Inflammatory macrophage (primary cell): ENCODE data around the gene UBA5.
A peak's percentile ranks its signal among the peaks of the same experiment; 100 is the strongest.

Source experiments
- DNase-seq, 2 donors: peaks; one replicate each; pipeline ENCODE4 v3.0.0-alpha.2; 2020 to 2022

The UBA5 gene

DNA sequence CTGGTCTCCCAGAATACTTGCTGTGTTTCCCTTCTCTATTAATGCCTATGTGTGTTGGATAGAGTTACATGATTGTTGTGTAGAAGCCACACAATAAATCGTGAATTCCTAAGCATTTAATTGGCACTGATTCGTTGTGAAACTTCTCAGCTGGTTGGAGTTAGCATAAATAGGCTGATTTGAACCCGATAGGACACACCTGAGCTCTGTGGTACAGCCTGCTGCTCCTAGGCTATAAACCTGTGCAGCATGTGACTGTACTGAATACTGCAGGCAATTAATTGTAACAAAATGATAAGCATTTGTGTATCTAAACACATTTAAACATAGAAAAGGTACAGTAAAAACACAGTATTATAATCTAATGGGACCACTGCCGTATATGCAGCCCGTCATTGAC, 5.4 kb upstream of the UBA5 start:
- no peak for DNase-seq

- no peak for DNase-seq
Observed at GRCh38 chr3:132655471-132655870, 4.7 kb upstream of the UBA5 start.

- no peak for DNase-seq
Observed at GRCh38 chr3:132657869-132658747, 2.0 kb upstream of the UBA5 start.

- no peak for DNase-seq
Observed at GRCh38 chr3:132659000-132659364, 1.1 kb upstream of the UBA5 start.

GRCh38 chr3:132659365-132660051, 621 bp upstream of the UBA5 start, which contains the start of gene ACAD11:
TSS of gene ACAD11 (minus strand) at chr3:132659809. CDS start at chr3:132659751, 58 bp downstream.
- peak; percentile 61 to 63 for DNase-seq

DNA sequence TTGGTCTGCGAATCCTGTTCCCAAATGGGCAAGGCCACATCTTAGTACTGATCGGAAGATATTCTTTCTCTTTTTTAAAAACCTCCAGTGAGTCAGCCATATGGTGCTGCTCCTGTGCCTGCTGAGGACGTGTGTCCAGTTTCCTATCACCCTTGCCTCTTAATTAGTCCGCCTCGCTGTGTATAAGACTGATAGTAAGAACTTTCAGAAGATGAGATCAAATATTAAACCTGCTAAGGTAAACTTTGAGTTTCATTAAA, 612 bp downstream of the UBA5 start:
- DNase-seq: no peak

DNA sequence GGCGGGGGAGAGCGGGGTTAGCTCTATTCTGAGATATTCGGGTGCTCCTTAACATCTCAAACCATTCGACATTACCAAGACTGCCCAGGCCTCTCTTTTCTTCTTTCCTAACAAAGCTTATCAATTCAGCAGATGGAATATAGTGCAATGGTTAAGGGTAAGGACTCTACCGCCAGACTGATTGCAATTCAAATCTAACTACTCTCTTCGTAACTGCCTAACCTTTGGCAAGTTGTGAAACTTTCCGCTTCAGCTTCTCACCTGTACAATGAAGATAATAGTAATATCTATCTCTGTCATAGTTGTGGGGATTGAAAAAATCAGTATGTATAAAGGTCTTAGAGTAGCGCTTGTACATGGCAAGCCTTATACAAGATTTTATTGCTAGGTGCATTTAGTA, 972 bp downstream of the UBA5 start:
- DNase-seq: no peak

- DNase-seq: no peak
Observed at GRCh38 chr3:132662212-132662611, 2.1 kb downstream of the UBA5 start.

GRCh38 chr3:132665230-132665745, 5.2 kb downstream of the UBA5 start:
- DNase-seq: no peak

DNA sequence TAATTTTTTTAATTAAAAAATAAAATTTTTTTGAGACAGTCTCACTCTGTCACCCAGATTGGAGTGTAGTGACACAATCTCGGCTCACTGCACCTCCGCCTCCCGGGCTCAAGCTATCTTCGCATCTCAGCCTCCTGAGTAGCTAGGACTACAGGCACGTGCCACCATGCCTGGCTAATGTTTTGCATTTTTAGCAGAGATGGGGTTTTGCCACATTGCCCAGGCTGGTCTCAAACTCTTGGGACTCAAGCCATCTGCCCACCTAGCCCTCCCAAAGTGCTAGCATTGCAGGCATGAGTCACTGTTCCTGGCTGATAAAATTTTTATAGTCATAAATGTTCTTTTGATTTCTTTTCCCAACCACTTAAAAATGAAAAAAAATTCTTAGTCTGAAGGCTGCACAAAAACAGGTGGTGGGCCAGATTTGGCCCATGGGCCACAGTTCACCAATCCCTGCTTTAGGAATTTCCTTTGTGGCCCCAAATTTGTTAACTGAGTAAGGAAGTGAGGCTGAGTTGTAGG, 9.2 kb downstream of the UBA5 start:
- DNase-seq: no peak

GRCh38 chr3:132675408-132675807, 15.3 kb downstream of the UBA5 start:
- no peak for DNase-seq

DNA sequence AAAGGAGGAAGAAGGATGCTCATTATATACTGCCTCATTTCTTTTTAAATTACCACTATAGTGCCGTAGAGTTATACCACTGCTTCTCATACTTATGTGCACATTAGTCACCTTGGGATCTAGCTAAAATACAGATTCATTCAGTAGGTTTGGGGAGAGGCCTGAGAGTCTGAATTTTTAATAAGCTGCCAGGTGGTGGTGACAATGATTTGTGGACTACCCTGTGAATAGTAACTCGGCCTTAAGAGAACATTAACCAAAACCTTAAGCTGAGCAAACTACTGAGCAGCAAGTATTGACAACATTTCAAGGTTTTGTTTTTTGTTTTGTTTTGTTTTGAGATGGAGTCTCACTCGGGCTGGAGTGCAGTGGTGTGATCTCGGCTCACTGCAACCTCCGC, 19.8 kb downstream of the UBA5 start:
- DNase-seq: no peak

GRCh38 chr3:132681421-132681820, 21.3 kb downstream of the UBA5 start:
- DNase-seq: no peak

- no peak for DNase-seq
Observed at GRCh38 chr3:132682201-132682600, 22.1 kb downstream of the UBA5 start.

- no peak for DNase-seq
Observed at GRCh38 chr3:132690040-132690439, 29.9 kb downstream of the UBA5 start.

GRCh38 chr3:132694991-132695390, 34.9 kb downstream of the UBA5 start:
- no peak for DNase-seq

DNA sequence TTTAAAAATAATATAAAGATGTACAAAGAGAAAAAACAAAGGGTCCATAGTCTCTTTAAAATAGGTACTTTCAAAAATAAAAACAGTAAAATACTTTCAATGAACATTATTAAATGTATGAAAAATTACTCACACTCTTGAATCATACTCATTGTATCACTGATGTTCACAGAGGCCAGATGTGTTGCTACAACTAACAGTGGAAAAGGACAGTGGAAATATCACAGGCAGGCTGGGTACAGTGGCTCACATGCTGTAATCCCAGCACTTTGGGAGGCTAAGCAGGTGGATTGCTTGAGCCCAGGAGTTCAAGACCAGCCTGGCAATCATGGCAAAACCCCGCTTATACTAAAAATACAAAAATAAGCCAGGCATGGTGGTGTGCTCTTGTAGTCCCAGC, 35.3 kb downstream of the UBA5 start:
- DNase-seq: no peak

DNA sequence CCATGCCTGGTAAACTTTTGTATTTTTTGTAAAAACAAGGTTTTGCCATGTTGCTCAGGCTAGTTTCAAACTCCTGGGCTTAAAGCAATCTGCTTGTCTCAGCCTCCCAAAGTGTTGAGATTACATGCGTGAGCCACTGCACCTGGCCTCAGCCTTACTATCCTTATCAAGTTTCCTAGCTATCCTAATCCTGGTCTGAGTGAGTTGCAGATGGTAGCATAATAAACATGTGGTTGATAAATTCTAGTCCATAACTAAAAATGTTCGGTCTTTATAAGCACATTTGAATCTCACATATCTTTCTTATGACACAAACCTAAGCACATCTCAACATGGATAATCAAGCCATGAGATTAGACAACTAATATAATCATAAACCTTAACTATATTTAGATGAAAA, 43.6 kb downstream of the UBA5 start:
- DNase-seq: no peak

GRCh38 chr3:132709761-132710160, 49.6 kb downstream of the UBA5 start:
- DNase-seq: no peak

- DNase-seq: no peak
Observed at GRCh38 chr3:132710311-132710710, 50.2 kb downstream of the UBA5 start.

- no peak for DNase-seq
Observed at GRCh38 chr3:132713977-132714727, 54.0 kb downstream of the UBA5 start.

- DNase-seq: no peak
Observed at GRCh38 chr3:132716372-132716771, 56.2 kb downstream of the UBA5 start.

DNA sequence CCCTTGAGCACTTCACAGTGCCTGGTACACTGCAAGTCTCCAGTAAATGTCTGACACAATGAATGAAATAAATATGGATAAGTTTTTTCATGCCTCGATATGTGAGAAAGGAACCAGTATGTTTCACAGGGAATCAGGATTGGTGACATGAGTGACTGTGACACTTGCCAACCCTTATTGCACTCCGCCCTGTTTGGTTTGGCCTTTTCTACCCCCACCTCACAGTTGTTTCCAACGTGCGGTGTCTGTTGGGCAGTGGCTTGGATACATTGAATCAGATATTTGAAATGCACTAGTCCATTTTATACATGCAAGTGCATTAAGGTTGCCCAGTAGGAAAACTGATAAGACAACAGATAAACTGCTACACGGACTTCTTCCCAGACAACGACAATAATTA, 60.1 kb downstream of the UBA5 start:
- DNase-seq: no peak
